Fibroblast of upper back skin (primary cell): ENCODE results near the gene SPX.
A peak's percentile ranks its signal among the peaks of the same experiment; 100 is the strongest.

ENCODE experiments used
- DNase-seq: peaks from one replicate; pipeline ENCODE4 v3.0.0-alpha.2; 2013

SPX gene

DNA sequence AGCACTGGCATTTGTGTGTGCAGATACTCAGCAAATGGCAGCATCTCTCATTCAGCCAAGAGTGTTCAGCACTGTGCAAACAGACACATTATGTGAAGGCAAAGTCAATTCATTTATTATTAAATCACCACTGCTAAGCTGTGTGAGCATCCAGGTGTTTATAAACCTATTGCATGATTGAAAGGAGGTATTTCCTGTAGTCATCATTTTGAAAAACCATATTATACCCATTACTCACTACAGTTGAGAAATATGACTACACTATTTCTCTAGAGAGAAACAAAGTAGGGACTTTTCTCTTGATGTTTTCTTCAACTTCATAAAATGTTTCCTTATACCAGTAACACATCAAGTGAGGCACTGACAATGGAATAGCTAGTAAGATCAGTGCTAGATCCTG, 13.7 kb downstream of the SPX start:
- DNase-seq = no peak

DNA sequence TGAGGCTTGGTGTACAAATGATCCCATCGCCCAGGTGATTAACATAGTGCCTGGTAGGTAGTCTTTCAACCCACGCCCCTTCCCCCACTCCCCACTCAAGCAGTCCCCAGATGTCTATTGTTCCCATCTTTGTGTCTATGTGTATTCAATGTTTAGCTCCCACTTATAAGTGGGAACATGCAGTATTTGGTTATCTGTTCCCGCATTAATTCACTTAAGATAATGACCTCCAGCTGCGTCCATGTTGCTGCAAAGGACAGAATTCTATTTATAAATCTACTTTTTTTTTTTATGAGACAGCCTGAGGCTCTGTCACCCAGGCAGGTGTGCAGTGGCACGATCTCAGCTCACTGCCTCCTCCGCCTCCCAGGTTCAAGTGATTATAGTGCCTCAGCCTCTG, 15.7 kb downstream of the SPX start:
- no peak for DNase-seq

DNA sequence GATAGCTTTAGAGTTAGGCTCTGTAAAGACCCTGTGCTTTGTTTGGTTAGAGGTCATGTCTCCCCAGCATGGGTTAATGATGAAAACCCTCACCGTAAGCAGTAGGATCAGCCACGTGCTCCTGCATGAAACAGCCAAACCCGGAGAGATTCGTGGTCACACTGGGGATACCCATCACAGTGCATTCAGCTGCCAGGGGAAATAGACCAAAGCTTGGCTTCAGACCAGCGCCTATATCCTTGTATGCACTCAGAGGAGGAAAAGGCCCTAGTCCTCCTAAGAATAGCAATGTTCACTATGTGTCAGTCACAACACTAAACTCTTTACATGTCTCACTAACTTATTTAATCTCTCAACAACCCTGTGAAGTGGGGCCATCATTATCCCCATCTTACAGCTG, 16.3 kb downstream of the SPX start:
- no peak for DNase-seq

DNA sequence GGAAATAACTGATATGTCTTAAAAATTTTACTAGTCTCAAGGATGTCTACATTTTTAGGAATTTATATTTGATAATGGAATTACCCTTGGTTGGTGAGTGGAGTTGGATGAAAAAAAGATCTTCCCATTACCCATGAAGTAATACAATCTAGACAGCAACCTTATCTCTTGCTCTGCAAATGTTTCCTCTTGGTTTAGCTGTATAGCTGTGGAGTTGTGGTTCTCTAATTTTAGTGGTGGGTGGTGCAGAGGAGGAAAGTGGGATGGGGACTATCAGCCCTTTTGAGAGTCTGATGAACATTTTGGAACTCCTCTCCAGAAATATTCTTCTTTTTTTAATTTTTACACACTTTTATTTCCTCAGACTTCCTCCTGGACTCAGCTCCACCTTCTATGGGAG, 17.1 kb downstream of the SPX start:
- DNase-seq = no peak

DNA sequence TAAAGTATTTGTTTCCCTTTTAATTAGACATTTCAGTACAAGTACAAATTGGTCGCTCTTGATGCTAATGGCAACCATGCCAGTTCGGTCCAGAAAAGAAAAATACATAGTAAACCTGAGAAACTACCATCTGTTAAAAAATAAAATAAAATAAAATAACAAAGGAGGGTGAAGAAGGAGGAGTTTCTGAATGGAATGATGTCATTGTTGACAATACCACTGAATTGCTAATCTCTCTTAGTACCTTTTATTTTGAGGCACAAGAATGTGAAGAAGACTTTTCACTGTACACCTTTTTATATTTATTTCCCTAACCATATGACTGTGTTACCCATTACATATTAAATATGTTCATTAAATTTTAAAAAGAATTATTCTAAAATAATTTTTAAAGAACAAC, 19.5 kb downstream of the SPX start:
- DNase-seq = no peak

GRCh38 chr12:21546716-21547115, 20.6 kb downstream of the SPX start:
- DNase-seq = peak; percentile 28

- no peak for DNase-seq
These were observed 21.3 kb downstream of the SPX start for GRCh38 chr12:21547437-21547836.

GRCh38 chr12:21551841-21552465, 25.9 kb downstream of the SPX start:
- DNase-seq = no peak

DNA sequence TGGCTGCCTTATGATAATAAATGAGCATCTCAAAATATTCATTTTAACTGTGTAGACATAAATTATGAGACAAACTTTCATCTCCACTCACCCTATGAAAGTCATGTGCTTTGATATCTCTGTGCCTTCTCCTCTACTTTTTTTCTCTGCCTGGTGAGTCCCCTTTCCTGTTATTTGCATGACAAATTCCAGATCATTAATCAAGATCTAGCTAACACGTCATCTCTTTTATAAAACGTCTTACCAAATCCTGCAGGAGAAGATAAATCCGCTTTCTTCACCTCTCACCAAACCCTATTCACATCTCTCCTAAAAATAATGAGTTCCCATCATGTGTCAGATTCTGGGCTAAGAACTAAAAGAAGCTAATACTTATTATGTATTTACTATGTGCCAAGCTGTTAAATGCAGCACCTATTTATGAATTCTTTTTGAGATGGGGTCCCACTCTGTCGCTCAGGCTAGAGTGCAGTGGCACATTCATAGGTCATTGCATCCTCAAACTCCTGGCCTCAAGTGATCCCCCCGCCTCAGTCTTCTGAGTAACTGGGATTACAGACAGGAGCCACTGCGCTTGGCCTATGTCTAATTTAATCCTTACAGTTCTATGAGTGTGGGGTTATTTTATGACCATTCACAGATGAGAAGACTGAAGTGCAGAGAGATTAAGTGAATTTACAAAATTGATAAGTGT, 26.7 kb downstream of the SPX start:
- DNase-seq = no peak

DNA sequence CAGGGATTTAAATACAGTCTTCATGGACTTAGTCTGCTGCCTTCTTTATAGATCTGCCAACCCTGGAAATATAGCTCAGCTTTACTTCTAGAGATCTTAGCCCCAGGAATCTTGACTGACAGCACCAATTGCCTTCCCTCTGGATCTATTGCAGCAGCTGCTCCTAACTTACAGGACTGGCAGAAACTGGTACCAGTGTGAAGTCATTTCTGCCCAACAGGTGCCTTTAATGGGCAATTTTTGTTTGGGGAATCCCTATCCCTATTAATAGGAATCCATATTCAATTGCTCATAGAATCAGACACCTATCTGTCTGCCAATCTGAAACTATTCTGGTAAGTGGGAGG, 27.2 kb downstream of the SPX start:
- DNase-seq = no peak

DNA sequence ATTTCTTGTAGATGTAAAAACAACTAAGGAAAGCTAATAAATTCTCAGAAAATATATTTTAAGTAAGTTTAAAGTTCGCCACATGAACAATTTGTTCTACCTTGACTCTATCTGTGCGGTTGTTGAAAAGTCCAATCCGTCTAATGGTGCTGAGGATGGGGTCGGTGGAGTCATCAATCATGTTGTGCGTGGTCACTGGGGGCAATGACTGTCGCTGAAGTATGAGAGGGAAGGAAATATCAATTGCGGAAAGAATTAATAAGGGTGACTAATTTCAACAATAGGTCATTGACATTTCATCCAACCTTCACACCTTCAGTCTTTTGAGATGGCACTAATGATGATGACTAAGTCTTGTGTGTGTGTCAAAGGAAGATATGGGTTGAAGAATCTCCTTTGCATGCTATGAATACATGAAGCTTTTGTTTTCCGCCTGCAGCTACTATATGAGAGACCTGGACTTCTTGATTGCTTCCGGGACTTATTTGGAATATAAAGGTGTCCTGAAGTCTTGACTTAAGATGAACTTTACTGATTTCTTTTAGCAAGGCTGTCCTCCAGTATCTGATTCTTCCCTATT, 32.1 kb downstream of the SPX start:
- DNase-seq = no peak

- DNase-seq = peak; percentile 17
These were observed 33.9 kb downstream of the SPX start for GRCh38 chr12:21559855-21560569.

GRCh38 chr12:21561158-21561557, 35.1 kb downstream of the SPX start:
- DNase-seq = no peak

GRCh38 chr12:21562859-21563258, 36.8 kb downstream of the SPX start:
- DNase-seq = no peak

DNA sequence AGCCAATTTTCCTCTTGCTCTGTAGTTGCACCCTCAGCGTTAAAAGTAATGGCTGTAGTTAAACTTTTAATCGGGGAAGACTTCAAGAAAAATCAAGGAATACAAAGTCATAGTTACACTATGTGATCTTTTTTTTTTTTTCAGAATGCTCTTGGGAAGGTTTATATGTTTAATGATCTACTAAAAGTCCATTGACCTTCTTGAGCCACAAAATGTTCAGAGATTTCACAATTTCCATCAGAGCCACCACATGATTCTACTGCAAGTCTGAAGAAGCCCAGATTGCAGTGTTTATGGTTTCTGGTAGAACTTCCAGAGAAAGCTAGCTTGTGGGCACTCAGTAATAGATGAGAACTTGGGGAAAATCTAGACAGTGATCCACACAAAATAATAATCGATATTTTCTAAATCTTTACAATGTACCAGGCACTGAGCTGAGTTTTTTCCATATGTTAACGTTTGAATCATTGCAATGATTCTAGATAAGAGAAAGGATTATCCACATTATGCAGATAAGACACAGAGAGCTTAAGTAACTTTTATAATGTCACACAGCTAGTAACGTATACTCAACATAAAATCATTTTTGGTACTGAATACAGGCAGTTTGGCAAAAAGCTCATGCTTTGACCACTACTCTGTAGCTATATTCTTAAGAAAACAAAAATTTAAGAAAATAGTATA, 40.3 kb downstream of the SPX start:
- DNase-seq = no peak

- DNase-seq = no peak
These were observed 40.9 kb downstream of the SPX start for GRCh38 chr12:21566907-21567394.

GRCh38 chr12:21568115-21568514, 42.0 kb downstream of the SPX start:
- DNase-seq = no peak

GRCh38 chr12:21571046-21571445, 45.0 kb downstream of the SPX start:
- DNase-seq = no peak

DNA sequence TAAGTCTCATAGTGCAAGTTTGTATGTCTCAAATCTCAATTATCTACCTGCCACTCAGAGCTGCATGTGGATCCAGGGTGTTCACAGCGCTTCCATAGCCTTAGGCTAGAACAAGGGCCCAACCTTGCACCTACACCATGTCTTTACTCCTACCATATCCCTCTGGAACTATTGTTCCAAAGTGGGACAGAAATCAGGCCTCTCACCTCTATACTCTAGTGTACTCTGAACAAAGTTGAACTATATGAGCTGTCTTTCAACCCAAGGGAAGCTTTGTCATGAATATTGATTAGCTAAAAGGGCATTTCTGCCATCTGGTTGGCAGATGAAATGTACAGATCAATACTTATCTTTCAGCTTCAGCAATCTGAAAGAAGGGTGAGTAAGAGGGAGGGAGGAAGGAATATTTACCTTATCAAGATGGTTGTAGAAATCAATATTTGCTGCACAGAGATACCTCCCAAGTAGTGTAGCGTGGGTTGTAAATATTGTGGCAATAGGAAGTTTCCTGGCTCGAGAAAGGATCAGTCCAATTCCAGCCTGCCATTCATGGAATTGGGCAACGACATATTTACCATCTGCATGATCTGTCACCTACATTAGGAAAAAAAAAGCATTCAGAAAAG, 47.8 kb downstream of the SPX start:
- no peak for DNase-seq

GRCh38 chr12:21576431-21576830, 50.3 kb downstream of the SPX start:
- DNase-seq = no peak

DNA sequence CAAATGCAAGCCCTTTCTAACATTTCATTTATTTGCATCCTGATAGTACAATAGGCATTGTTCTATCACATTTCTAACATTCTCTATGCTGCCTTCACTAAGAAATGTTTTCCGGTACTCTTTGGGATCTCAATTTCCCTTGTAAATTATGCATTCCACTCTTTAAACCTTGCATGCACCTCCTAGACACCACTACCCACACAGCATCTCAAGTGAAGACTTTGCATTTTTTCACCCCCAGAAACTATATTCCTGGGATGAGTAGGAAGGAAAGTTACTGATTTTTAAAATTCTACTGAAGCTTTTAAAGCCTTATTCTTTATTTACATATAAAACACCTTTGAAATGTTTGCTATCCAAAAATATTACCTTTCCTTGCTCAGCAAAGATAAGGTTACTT, 51.4 kb downstream of the SPX start:
- DNase-seq = no peak

GRCh38 chr12:21580748-21581516, 54.8 kb downstream of the SPX start:
- no peak for DNase-seq
